NB4 (cell line): ENCODE data around the gene TBX10.

Experiments used
- DNase-seq: peaks from one replicate; pipeline ENCODE4 v3.0.0; 2010; ENCODE audit warnings: low read depth
- H3K4me3 ChIP-seq: one replicate; pipeline ENCODE4 v1.5.1; 2011; ENCODE audit warnings: mild to moderate bottlenecking, low read depth, low read length, moderate library complexity
- CTCF ChIP-seq: IDR thresholded peaks from one replicate; pipeline ENCODE4 v1.5.1; 2012; ENCODE audit warnings: low read depth, low read length
- MAX ChIP-seq: IDR thresholded peaks from 2 replicates; pipeline ENCODE4 v1.6.1; 2011; ENCODE audit warnings: low read depth, low read length
- MYC ChIP-seq: IDR thresholded peaks from 2 replicates; pipeline ENCODE4 v1.6.1; 2011; ENCODE audit warnings: low read depth, low read length
- POLR2A ChIP-seq: IDR thresholded peaks from 2 replicates; pipeline ENCODE4 v1.6.1; 2011; ENCODE audit warnings: mild to moderate bottlenecking; ENCODE audit not compliant: insufficient read length; ENCODE audit errors: extremely low read depth

Gene TBX10

GRCh38 chr11:67652965-67653845, 13.6 kb upstream of the TBX10 start:
- no peak for TF ChIP-seq POLR2A
- TF ChIP-seq CTCF = no peak
- no peak for TF ChIP-seq MYC
- TF ChIP-seq MAX = no peak
- H3K4me3 ChIP-seq = no peak overlapping the region
- DNase-seq = no peak

- TF ChIP-seq MYC = no peak
- TF ChIP-seq POLR2A = no peak
- TF ChIP-seq MAX = no peak
- no peak for TF ChIP-seq CTCF
- H3K4me3 ChIP-seq = no peak overlapping the region
- no peak for DNase-seq
Observed at GRCh38 chr11:67651976-67652781, 12.6 kb upstream of the TBX10 start.

- H3K4me3 ChIP-seq = peak overlapping the region; percentile 60
Observed at GRCh38 chr11:67649634-67650510, 10.3 kb upstream of the TBX10 start.

GRCh38 chr11:67648796-67649613, 9.4 kb upstream of the TBX10 start:
- TF ChIP-seq MAX (peak; percentile 18; the same call in 1 of the 2 replicates), CTCF (no peak)
- peak; percentile 69 for DNase-seq
- H3K4me3 ChIP-seq = no peak overlapping the region

More at GRCh38 chr11:67649634-67650510, 10.3 kb upstream of the TBX10 start:
- TF ChIP-seq POLR2A = no peak
- TF ChIP-seq MYC = no peak
- no peak; the same call in 1 of the 2 replicates for TF ChIP-seq MAX
- TF ChIP-seq CTCF = no peak
- no peak for DNase-seq
